ENCODE data around the gene TMEM263. TPM values are rescaled to one million over a fixed set of nuclear protein-coding genes. Genes with fewer than 3 reads are reported as not detected.
"Not testable (repeated sequence)": the region's sequence is repeated elsewhere in the genome, so short reads cannot be mapped to it uniquely, and the experiment has no call there.

Gene TMEM263
- total RNA-seq, 1 experiment from 2014 or later = 51.7 TPM

GRCh38 chr12:106980944-106981343 lies 25.2 kb downstream of the TMEM263 start:
- in situ Hi-C loops (cut with HindIII; ENCODE audit: low sequenced_read_pairs) = no loop called here

GRCh38 chr12:106981788-106982187 lies 26.1 kb downstream of the TMEM263 start:
- in situ Hi-C loops (cut with HindIII; ENCODE audit: low sequenced_read_pairs) = no loop called here
- DNase-seq (ENCODE audit: low spot score) = no peak

More at GRCh38 chr12:106980944-106981343, 25.2 kb downstream of the TMEM263 start:
- DNase-seq (ENCODE audit: low spot score) = no peak

DNA sequence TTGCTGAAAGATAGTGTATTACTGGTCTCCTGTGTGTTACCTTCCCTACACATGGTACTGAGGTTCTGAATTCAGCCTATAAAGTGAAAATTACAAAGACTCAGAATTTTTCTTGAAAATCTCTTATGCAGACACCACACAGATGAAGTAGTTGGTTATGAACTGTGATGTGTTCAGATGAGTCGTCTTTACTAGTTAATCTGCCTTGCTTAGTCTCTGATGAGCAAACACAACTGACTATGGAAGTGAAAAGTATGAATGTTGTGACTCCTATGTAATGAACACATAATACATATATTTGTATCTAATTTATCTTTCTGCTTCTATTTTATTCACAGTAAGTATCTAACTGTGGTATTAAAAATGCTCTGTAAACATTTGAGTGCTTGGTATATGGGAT lies 26.5 kb downstream of the TMEM263 start:
- in situ Hi-C loops (cut with HindIII; ENCODE audit: low sequenced_read_pairs) = no loop called here
- no peak for DNase-seq (ENCODE audit: low spot score)

DNA sequence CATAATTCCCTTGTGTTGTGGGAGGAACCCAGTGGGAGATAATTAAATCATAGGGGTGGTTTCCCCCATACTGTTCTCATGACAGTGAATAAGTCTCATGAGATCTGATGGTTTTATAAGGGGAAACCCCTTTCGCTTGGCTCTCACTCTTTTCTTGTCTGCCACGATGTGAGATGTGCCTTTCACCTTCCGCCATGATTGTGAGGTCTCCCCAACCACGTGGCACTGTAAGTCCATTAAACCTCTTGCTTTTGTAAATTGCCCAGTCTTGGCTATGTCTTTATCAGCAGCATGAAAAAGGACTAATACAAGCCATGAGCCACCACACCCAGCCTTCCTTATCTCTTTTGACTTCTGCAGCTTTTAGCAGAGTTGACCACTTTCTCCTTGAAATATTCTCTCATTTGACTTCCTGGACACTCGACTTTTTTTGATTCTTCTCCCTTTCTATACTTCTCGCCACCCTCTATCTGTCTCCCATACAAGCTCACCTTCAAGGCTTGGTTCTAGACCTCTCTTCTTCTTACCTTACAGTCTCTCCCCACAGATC lies 29.0 kb downstream of the TMEM263 start:
- DNase-seq (ENCODE audit: low spot score) = no peak
- in situ Hi-C loops (cut with HindIII; ENCODE audit: low sequenced_read_pairs) = no loop called here

DNA sequence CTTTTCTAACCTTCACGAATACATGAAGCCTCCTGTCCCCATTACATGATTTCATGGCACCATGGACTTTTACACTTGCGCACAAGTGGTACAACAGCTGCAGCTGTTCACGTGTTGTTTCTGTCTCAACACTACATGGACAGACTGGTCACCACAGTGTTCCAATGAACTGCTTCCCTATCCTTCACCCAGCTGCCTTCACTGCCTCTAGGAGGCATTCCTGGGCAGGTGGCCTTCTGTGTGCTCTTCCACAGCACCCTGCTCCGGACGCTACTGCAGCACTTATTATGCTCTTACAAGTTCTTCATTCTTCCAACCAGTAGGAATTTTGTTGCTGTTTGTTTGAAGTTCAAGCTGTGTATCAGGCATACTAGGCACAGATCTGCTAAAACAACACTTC lies 29.8 kb downstream of the TMEM263 start:
- in situ Hi-C loops (cut with HindIII; ENCODE audit: low sequenced_read_pairs) = no loop called here
- peak; percentile 50 for DNase-seq (ENCODE audit: low spot score)

GRCh38 chr12:106986135-106986534 lies 30.4 kb downstream of the TMEM263 start:
- in situ Hi-C loops (cut with HindIII; ENCODE audit: low sequenced_read_pairs) = no loop called here
- peak; percentile 22 for DNase-seq (ENCODE audit: low spot score)

DNA sequence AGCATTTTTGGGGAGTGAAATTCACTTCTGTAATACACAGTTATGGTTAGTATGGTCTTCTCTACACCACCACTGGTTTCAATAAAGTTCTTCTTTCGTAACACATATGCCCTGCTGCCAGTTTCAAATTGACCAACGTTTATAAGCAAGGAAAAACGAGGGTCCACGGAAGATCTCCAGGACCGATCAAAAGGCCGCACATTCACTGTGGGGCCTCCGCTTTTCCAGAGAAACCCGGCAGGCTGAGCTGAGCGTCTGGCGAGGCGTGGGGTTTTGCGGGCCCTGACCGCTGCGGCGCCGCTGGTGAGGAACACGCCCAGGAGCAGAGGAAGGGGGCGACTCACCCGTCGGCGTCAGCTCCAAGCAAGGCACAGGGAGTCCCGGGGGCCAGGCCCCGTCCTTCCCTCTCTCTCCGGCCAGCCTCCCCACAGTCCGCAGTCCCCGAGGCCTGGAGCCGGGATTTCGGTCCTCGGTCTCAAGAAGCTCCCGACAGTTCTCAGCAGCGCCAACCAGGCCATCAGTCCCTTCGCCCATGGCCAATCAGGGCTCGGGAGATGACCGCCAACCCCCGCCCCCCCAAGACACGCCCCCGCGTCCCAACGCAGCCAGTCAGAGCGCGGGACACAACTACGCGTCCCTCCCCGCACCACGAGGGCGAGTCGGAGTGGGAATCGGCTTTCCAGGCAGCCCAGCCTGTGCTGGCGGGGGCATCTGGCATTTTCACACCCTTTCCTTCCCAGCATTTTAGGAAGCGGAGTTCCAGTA lies 31.1 kb downstream of the TMEM263 start, which contains the start of gene MTERF2:
MTERF2 (minus strand) TSS at position 522 of the 765 bp plus-strand sequence. CDS start 8,432 bp downstream, outside the sequence.
- DNase-seq (ENCODE audit: low spot score) = peak; percentile 99
- in situ Hi-C loops (cut with HindIII; ENCODE audit: low sequenced_read_pairs) = no loop called here

- in situ Hi-C loops (cut with HindIII; ENCODE audit: low sequenced_read_pairs) = no loop called here
- no peak for DNase-seq (ENCODE audit: low spot score)
Observed at GRCh38 chr12:106987846-106988245, 32.1 kb downstream of the TMEM263 start.

DNA sequence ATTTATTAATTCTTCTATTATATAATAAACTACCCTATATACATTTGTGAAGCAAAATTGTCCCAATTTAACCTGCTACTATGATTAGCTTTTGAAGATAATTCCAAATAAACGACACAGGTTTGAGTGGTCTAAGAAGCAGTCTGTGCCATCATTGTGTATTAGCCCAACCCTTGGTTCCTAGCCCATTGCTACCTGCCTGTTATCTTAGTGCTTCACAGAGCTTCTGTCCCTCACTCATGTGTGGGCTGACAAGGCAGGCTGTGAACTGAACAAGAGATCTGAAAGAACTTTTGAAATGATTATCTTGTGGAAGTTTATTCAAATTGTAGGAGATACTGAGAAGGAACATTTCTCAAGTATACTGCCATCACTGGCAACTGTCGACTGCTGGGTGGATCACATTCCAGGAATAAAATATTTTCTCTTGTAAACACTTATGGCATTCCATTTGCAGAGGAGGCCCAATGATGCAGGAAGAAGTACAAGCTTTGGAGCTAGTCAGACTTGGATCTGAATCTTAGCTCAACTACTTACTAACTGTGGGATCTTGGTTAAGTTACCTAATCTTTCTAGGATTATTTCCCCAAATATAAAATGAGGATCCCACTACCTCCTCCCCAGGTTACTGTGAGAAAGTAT lies 39.0 kb downstream of the TMEM263 start:
- DNase-seq (ENCODE audit: low spot score) = no peak
- in situ Hi-C loops (cut with HindIII; ENCODE audit: low sequenced_read_pairs) = no loop called here

- in situ Hi-C loops (cut with HindIII; ENCODE audit: low sequenced_read_pairs); DNase-seq (ENCODE audit: low spot score): not testable (repeated sequence)
Observed at GRCh38 chr12:106996102-106996501, 40.4 kb downstream of the TMEM263 start.

DNA sequence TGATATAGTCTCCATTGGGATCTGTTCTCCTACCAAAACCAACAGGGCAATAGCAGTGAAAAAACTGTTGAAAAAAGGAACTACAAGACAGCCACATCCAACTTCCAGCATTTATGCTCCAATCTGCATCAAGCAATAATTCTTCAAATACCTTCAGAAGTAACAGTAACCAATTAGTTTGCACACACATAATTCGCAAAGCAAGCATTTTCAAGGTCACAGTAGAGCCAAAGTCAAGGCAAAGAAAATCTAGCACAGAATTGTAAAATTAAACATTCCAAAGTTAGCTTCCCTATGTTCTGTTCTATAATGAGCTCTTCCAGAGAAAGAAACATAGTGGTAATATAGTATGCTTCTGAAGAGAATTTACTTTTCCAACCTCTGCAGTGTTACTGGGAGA lies 42.2 kb downstream of the TMEM263 start:
- in situ Hi-C loops (cut with HindIII; ENCODE audit: low sequenced_read_pairs) = no loop called here
- DNase-seq (ENCODE audit: low spot score) = no peak

- in situ Hi-C loops (cut with HindIII; ENCODE audit: low sequenced_read_pairs) = no loop called here
- peak; percentile 76 for DNase-seq (ENCODE audit: low spot score)
Observed at GRCh38 chr12:106999446-106999845, 43.7 kb downstream of the TMEM263 start.

- DNase-seq (ENCODE audit: low spot score); in situ Hi-C loops (cut with HindIII; ENCODE audit: low sequenced_read_pairs): not testable (repeated sequence)
Observed at GRCh38 chr12:107002665-107003064, 47.0 kb downstream of the TMEM263 start.

DNA sequence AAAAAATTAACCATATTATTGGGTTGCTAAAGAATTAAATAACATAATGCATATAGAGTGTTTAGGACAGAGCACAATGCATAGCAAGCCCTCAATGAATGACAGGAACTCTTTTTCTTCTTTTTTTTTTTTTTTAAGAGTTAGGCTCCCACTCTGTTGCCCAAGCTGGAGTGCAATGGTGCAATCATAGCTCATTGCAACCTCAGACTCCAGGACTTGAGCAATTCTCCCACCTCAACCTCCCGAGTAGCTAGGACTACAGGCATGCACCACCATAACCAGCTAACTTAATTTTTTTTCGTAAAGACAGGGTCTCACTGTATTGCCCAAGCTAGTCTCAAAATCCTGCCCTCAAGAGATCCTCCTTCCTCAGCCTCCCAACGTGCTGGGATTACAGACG lies 51.7 kb downstream of the TMEM263 start:
- no peak for DNase-seq (ENCODE audit: low spot score)
- in situ Hi-C loops (cut with HindIII; ENCODE audit: low sequenced_read_pairs) = no loop called here

DNA sequence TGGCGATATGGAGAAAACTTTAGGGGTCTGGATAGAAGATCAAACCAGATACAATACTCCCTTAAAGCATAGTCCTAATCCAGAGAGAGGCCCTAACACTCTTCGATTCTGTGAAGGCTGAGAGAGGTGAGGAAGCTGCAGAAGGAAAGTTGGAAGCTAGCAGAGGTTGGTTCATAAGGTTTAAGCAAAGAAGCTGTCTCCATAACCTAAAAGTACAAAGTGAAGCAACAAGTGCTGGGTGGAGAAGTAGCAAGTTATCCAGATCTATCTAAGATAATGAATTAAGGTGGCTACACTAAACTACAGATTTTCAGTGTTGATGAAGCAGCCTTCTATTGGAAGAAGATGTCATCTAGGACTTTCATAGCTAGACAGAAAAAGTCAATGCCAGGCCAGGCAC lies 55.8 kb downstream of the TMEM263 start:
- no peak for DNase-seq (ENCODE audit: low spot score)
- in situ Hi-C loops (cut with HindIII; ENCODE audit: low sequenced_read_pairs) = no loop called here

DNA sequence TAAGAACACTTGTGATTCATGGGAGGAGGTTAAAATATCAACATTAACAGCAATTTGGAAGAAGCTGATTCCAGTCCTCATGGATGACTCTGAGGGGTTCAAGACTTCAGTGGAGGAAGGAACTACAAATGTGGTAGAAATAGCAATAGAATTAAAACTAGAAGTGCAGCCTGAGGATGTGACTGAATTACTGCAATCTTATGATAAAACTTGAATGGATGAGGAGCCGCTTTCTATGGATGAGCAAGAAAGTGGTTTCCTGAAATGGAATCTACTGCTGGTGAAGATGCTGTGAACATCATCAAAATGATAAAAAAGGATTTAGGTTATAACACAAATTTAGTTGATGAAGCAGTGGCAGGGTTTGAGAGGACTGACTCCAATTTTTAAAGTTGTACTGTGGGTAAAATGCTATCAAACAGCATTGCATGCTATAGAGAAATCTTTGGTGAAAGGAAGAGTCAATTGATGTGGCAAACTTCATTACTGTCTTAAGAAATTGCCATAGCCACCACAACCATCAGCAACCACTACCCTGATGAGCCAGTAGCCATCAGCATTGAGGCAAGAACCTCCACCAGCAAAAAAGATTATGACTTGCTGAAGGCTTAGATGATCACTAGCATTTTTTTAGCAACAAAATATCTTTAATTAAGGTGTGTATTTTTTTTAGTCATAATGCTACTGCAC lies 57.2 kb downstream of the TMEM263 start:
- in situ Hi-C loops (cut with HindIII; ENCODE audit: low sequenced_read_pairs) = no loop called here

GRCh38 chr12:107014055-107014454 lies 58.3 kb downstream of the TMEM263 start:
- peak; percentile 62 for DNase-seq (ENCODE audit: low spot score)
- in situ Hi-C loops (cut with HindIII; ENCODE audit: low sequenced_read_pairs) = no loop called here

More for the DNA sequence above, 57.2 kb downstream of the TMEM263 start:
- no peak for DNase-seq (ENCODE audit: low spot score)

DNA sequence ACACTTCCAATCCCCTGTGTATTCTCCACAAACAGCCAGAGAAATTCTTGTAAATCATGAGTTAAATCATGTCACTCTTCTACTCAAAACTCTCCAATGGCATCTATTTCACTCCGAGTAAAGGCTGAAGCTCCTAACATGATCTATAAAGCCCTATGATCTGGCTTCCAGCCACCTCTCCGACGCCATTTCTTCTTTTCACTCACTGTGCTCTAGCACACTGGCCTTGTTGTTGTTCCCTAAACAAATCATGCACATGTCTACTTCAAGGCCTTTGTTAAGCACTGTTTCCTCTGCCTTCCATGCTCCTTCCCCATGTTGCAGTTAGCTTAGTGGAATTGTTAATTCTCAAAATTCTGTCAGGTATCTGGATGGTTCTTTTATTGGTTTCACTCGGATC lies 61.3 kb downstream of the TMEM263 start:
- DNase-seq (ENCODE audit: low spot score) = no peak
- in situ Hi-C loops (cut with HindIII; ENCODE audit: low sequenced_read_pairs) = no loop called here

- in situ Hi-C loops (cut with HindIII; ENCODE audit: low sequenced_read_pairs) = no loop called here
- DNase-seq (ENCODE audit: low spot score) = no peak
Observed at GRCh38 chr12:107019546-107019945, 63.8 kb downstream of the TMEM263 start.
